ENCODE measurements around the gene ALOXE3.

The ALOXE3 gene

GRCh38 chr17:8072341-8072728 lies 46.0 kb downstream of the ALOXE3 start:
- TF ChIP-seq ZFX (IDR thresholded peaks at IDR 0.05; ENCODE audit: borderline replicate concordance) (no peak), CTCF (IDR thresholded peaks at IDR 0.05) (no peak)

GRCh38 chr17:8071496-8071895 lies 46.8 kb downstream of the ALOXE3 start:
- no peak overlapping the region for H3K27ac ChIP-seq
- TF ChIP-seq ZFX (IDR thresholded peaks at IDR 0.05; ENCODE audit: borderline replicate concordance) (no peak), CTCF (IDR thresholded peaks at IDR 0.05) (no peak)

More at GRCh38 chr17:8072341-8072728, 46.0 kb downstream of the ALOXE3 start:
- no peak overlapping the region for H3K27ac ChIP-seq

GRCh38 chr17:8069587-8069860 lies 48.8 kb downstream of the ALOXE3 start:
- peak overlapping the region; percentile 100 for H3K27ac ChIP-seq
- no peak for TF ChIP-seq CTCF (IDR thresholded peaks at IDR 0.05)

- no peak for TF ChIP-seq ZFX (IDR thresholded peaks at IDR 0.05; ENCODE audit: borderline replicate concordance)
- TF ChIP-seq CTCF (IDR thresholded peaks at IDR 0.05) = no peak
- H3K27ac ChIP-seq = peak overlapping the region; percentile 100
These were observed 49.4 kb downstream of the ALOXE3 start for GRCh38 chr17:8068736-8069586.

GRCh38 chr17:8067806-8068205 lies 50.5 kb downstream of the ALOXE3 start:
- no peak for TF ChIP-seq CTCF (IDR thresholded peaks at IDR 0.05)
- H3K27ac ChIP-seq = peak overlapping the region; percentile 100

GRCh38 chr17:8066841-8067775 lies 51.2 kb downstream of the ALOXE3 start:
- TF ChIP-seq CTCF (IDR thresholded peaks at IDR 0.05) (no peak), ZFX (IDR thresholded peaks at IDR 0.05; ENCODE audit: borderline replicate concordance) (no peak)
- H3K27ac ChIP-seq = peak overlapping the region; percentile 100

GRCh38 chr17:8064561-8065019 lies 53.7 kb downstream of the ALOXE3 start:
- no peak for TF ChIP-seq ZFX (IDR thresholded peaks at IDR 0.05; ENCODE audit: borderline replicate concordance)
- TF ChIP-seq CTCF (IDR thresholded peaks at IDR 0.05) = no peak
- peak overlapping the region; percentile 100 for H3K27ac ChIP-seq

Data from 22Rv1 (cell line).